K562 (cell line): ENCODE data around the gene ACE. TPM values are rescaled to one million over a fixed set of nuclear protein-coding genes. Genes with fewer than 3 reads are reported as not detected.

Experiments used
- ATAC-seq: fragments of 200-7000 bp; cut with Tn5 transposase; 3 replicates; pipeline ENCODE4 v1.9.1; 2020; ENCODE audit warnings: moderate library complexity
- BruUV-seq: library from RNA; stranded (reverse); fragments of 400-500 nt; replicated peaks from 2 replicates; lab custom pipeline; 2021; lab: Mats Ljungman, UMichigan
- CTCF ChIA-PET: fragments of 300-600 bp; formaldehyde crosslinking; extraction: SDS; loops from one replicate; lab custom pipeline; 2021; ENCODE audit warnings: low intra/inter-chr PET ratio; lab: Yijun Ruan, JAX
- POLR2A ChIA-PET: fragments of 300-600, 350-650 bp; sonication (Branson Sonifier 250); formaldehyde crosslinking; extraction: SDS; loops from one replicate; lab custom pipeline; 2021; ENCODE audit warnings: antibody characterized with exemption, inconsistent platforms; lab: Yijun Ruan, JAX
- DNase-seq, 4 experiments: peaks; one replicate each; pipeline versions ENCODE4 v3.0.0 to v3.0.0-alpha.2; 2011 to 2018; ENCODE audit warnings: low spot score in 3 of 4, mixed read lengths in 3 of 4; ENCODE audit errors: extremely low read depth in 1 of 4
- FAIRE-seq: peaks from 2 replicates; lab custom pipeline; 2011; peaks lifted over from hg19 to GRCh38; lab: Jason Lieb, UNC
- H2AFZ ChIP-seq: 2 replicates; pipeline ENCODE4 v1.6.0; 2011; ENCODE audit warnings: low read depth, low read length, control low read depth, inconsistent platforms
- H3K27ac ChIP-seq: fragments of 200-600 bp; 3 replicates; pipeline ENCODE4 v1.8.0; 2011; ENCODE audit warnings: low read depth, mild to moderate bottlenecking, control low read depth, inconsistent platforms, low read length, moderate library complexity, mixed read lengths; ENCODE audit errors: extremely low read depth
- H3K27me3 ChIP-seq, 2 experiments: fragments of 300-600 bp in 1 of 2; 2 replicates in 1 of 2; 3 replicates in 1 of 2; pipeline versions ENCODE4 v1.6.0 to v1.8.0; 2011; ENCODE audit warnings: inconsistent platforms in 2 of 2, low read length in 2 of 2, mild to moderate bottlenecking in 1 of 2, mixed read lengths in 1 of 2, moderate library complexity in 1 of 2; ENCODE audit not compliant: control insufficient read depth in 2 of 2, insufficient read depth in 2 of 2
- H3K36me3 ChIP-seq: fragments of 300-600 bp; 3 replicates; pipeline ENCODE4 v1.8.0; 2011; ENCODE audit warnings: mild to moderate bottlenecking, low read length, inconsistent platforms; ENCODE audit not compliant: control insufficient read depth, insufficient read depth
- H3K4me1 ChIP-seq, 2 experiments: fragments of 200-600 bp in 1 of 2; replicated peaks in 1 of 2; 2 replicates in 1 of 2; 3 replicates in 1 of 2; pipeline versions ENCODE4 v1.5.1 to v1.8.0; 2011; ENCODE audit warnings: inconsistent platforms in 2 of 2, low read length in 2 of 2, mild to moderate bottlenecking in 1 of 2, mixed read lengths in 1 of 2, moderate library complexity in 1 of 2; ENCODE audit not compliant: control insufficient read depth in 2 of 2, insufficient read depth in 2 of 2
- H3K4me2 ChIP-seq: 2 replicates; pipeline ENCODE4 v1.6.1; 2011; ENCODE audit warnings: low read length, control low read depth, inconsistent platforms, mixed read lengths; ENCODE audit not compliant: insufficient read depth
- H3K4me3 ChIP-seq: fragments of 200-600 bp; sonication (generic), shearing (Covaris generic); 2 replicates; pipeline ENCODE4 v1.5.1; 2016; ENCODE audit warnings: control low read depth, inconsistent platforms
- H3K79me2 ChIP-seq: fragments of 200-600 bp; 3 replicates; pipeline ENCODE4 v1.8.0; 2011; ENCODE audit warnings: low read length, inconsistent platforms; ENCODE audit not compliant: control insufficient read depth, insufficient read depth
- H3K9ac ChIP-seq, 2 experiments: 2 replicates each; pipeline versions ENCODE4 v1.6.0 to v1.6.1; 2011; ENCODE audit warnings: low read depth in 2 of 2, low read length in 2 of 2, control low read depth in 1 of 2, inconsistent platforms in 1 of 2, mild to moderate bottlenecking in 1 of 2, mixed read lengths in 1 of 2; ENCODE audit not compliant: insufficient read depth in 1 of 2
- H3K9me1 ChIP-seq: one replicate; pipeline ENCODE4 v1.6.0; 2011; ENCODE audit warnings: inconsistent platforms, mild to moderate bottlenecking, low read length, moderate library complexity; ENCODE audit not compliant: control insufficient read depth, insufficient read depth
- H3K9me3 ChIP-seq: replicated peaks from 2 replicates; pipeline ENCODE4 v1.5.1; 2011; ENCODE audit warnings: low read depth, low read length, inconsistent platforms; ENCODE audit not compliant: control insufficient read depth, insufficient read depth
- H4K20me1 ChIP-seq: replicated peaks from 2 replicates; pipeline ENCODE4 v1.6.1; 2011; ENCODE audit warnings: low read length, inconsistent platforms, mixed read lengths; ENCODE audit not compliant: control insufficient read depth, insufficient read depth
- DLX4 ChIP-seq: fragments of 250-450 bp; sonication (Bioruptor Pico); IDR thresholded peaks from 2 replicates; pipeline ENCODE4 v1.6.1; 2021; ENCODE audit warnings: mild to moderate bottlenecking
- FOXK1 ChIP-seq: sonication (generic); formaldehyde crosslinking; IDR thresholded peaks from 2 replicates; pipeline ENCODE4 v1.8.0; 2022; ENCODE audit warnings: missing genetic modification reagents, mild to moderate bottlenecking, borderline replicate concordance
- GTF2B ChIP-seq: IDR thresholded peaks from 2 replicates; pipeline ENCODE4 v1.6.1; 2011; ENCODE audit not compliant: insufficient read length; ENCODE audit errors: extremely low read depth
- HNRNPUL1 ChIP-seq: fragments of 200-400 bp; formaldehyde crosslinking; IDR thresholded peaks from 2 replicates; pipeline ENCODE4 v1.6.1; 2017; ENCODE audit warnings: low read length
- KDM1A ChIP-seq, 2 experiments: fragments of 450-650 bp; IDR thresholded peaks; 2 replicates each; pipeline ENCODE4 v1.6.1; 2016; ENCODE audit warnings: mild to moderate bottlenecking in 2 of 2
- NFIX ChIP-seq: fragments of 250-450 bp; sonication (Bioruptor Pico); IDR thresholded peaks from 2 replicates; pipeline ENCODE4 v1.4.0; 2020; ENCODE audit warnings: low read depth, mild to moderate bottlenecking, moderate library complexity
- NFRKB ChIP-seq: fragments of 450-650 bp; IDR thresholded peaks from 2 replicates; pipeline ENCODE4 v1.6.1; 2016; ENCODE audit warnings: low read depth
- PURB ChIP-seq: sonication (generic); formaldehyde crosslinking; IDR thresholded peaks from 2 replicates; pipeline ENCODE4 v1.9.0; 2021; ENCODE audit warnings: low read depth, mild to moderate bottlenecking, missing genetic modification reagents
- RUNX1 ChIP-seq: sonication (generic); IDR thresholded peaks from 2 replicates; pipeline ENCODE4 v1.6.1; 2016; ENCODE audit warnings: antibody characterized with exemption, low read depth
- TRIM28 ChIP-seq: fragments of 450-650 bp; IDR thresholded peaks from 2 replicates; pipeline ENCODE4 v1.6.1; 2017
- ZNF384 ChIP-seq: IDR thresholded peaks from 2 replicates; pipeline ENCODE4 v1.6.1; 2012; ENCODE audit warnings: low read depth, low read length, improper control_type of control experiment
- ZNF408 ChIP-seq: fragments of 250-450 bp; sonication (Bioruptor Pico); IDR thresholded peaks from 2 replicates; pipeline ENCODE4 v1.4.0; 2020; ENCODE audit warnings: low read depth, mild to moderate bottlenecking, moderate library complexity
- WGBS: fragments of 100-300 bp; shearing (Covaris generic); methylation state at CpG from one replicate; pipeline ENCODE4 v1.1.6; 2016; ENCODE audit warnings: low coverage, mixed read lengths; ENCODE audit not compliant: insufficient coverage; ENCODE audit errors: missing lambda C conversion rate; 5-methylcytosine and 5-hydroxymethylcytosine counted together
- in situ Hi-C: fragments of 300-500 bp; cut with MboI; formaldehyde crosslinking; loops from 4 replicates; pipeline ENCODE4 v1.15.0; 2018; ENCODE audit warnings: inconsistent platforms, mixed read lengths
- intact Hi-C: fragments of 100-400 bp; cut with micrococcal nuclease; formaldehyde crosslinking; loops from 2 replicates; pipeline ENCODE4 v1.14.2; 2022
- polyA plus RNA-seq, 8 experiments: library from polyadenylated mRNA; depleted of rRNA in 4 of 8; stranded (reverse) in 5 of 8; unstranded in 3 of 8; fragments of >200 nt; fragmentation: Nextera tagmentation in 2 of 8; fragmentation: Illumina TruSeq in 1 of 8; extraction: Ambion mirVana in 2 of 8; extraction: Trizol in 1 of 8; gene quantifications; 2 replicates each; pipeline versions ENCODE4 v1.2.1 to v1.2.3, GENCODE V29; 2011 to 2014; ENCODE audit warnings: inconsistent platforms in 1 of 8, missing spikeins in 1 of 8
- total RNA-seq, 7 experiments: library from RNA; depleted of rRNA in 6 of 7; stranded (reverse); fragments of >200 nt in 6 of 7; fragmentation: Illumina TruSeq in 2 of 7; extraction: Trizol in 2 of 7; gene quantifications; 2 replicates each; pipeline versions ENCODE4 v1.2.1 to v1.2.3, GENCODE V29; 2011 to 2021; ENCODE audit warnings: low replicate concordance in 1 of 7

The ACE gene
- total and polyA plus RNA-seq, 9 of the 15 experiments (the other 6 are each of a cell fraction or from before 2014, with no cell fraction given) = 0.07 to 2.5 (median 0.47) TPM; not detected in 1

DNA sequence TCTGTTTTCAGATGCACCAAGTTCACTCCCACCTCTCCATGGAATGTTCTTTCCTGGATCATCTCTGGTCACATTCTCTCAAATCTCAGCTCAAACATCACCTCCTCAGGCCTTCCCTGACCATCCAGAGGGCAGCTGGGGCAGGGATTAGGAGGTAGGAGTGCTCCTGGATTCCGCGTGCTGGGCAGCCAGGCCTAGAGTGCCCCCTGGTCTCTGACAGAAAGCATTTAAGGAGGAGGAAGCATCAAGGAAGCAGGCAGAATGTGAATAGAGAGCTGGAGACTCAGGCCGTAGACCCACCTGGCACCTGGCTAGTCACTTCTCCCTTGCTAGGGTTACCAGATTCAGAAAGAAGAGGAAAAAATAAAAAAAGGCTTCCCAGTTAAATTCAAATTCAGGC is 28.2 kb upstream of the ACE start:
- no peaks in the 10 kb centered on the region for H4K20me1 ChIP-seq
- ATAC-seq = no peak
- POLR2A ChIA-PET = interaction anchor here (0.5 to 1.1 kb wide), 4 partner anchors 10 to 325 kb away, joined by 3 to 5 read pairs (median 4); partner anchors contain the start of gene CCDC47
- CTCF ChIA-PET = no interaction called here
- H2AFZ ChIP-seq = no peak overlapping the region
- no peak overlapping the region for H3K27ac ChIP-seq
- H3K79me2 ChIP-seq = peaks cover 15% of the 10 kb centered on the region; the same call in 1 of the 3 replicates
- no peaks in the 10 kb centered on the region for H3K9me3 ChIP-seq
- WGBS = 90% methylated on average over 3 of the region's 3 CpGs
- no TSS peak for BruUV-seq
- TF ChIP-seq DLX4 = no peak
- no peak for TF ChIP-seq ZNF408 (CRISPR knock-in tag)
- no peak for TF ChIP-seq NFIX (CRISPR knock-in tag)
- TF ChIP-seq PURB (CRISPR knock-in tag) = no peak
- no peak for TF ChIP-seq HNRNPUL1
- no peak for TF ChIP-seq ZNF384
- TF ChIP-seq FOXK1 = no peak
- TF ChIP-seq KDM1A (IDR thresholded peaks at IDR 0.05) = no peak
- no peak for TF ChIP-seq GTF2B
- no peak for TF ChIP-seq TRIM28
- TF ChIP-seq RUNX1 = no peak
- TF ChIP-seq NFRKB = no peak
- no peak for DNase-seq
- no peak for FAIRE-seq
- intact Hi-C loops = no loop called here
- in situ Hi-C loops = loop anchor here (25.0 kb wide), 1 partner anchor 389 kb away; the partner anchor contains the start of genes FTSJ3, PSMC5 and SMARCD2
- no peaks in the 10 kb centered on the region for H3K27me3 ChIP-seq
- no peaks in the 10 kb centered on the region for H3K36me3 ChIP-seq
- peaks cover 24 to 51% of the 10 kb centered on the region in 2 experiments for H3K4me1 ChIP-seq
- H3K9ac ChIP-seq = peak overlapping the region in 1 of 2 experiments; percentile 28; a peak in 1 of 4 replicates
- H3K4me2 ChIP-seq = no peak overlapping the region
- H3K4me3 ChIP-seq = no peak overlapping the region
- H3K9me1 ChIP-seq = no peaks in the 10 kb centered on the region
